GM21381 (cell line): ENCODE results near the gene KRT6A.
"Not testable (repeated sequence)": the region's sequence is repeated elsewhere in the genome, so short reads cannot be mapped to it uniquely, and the experiment has no call there.

Source experiments
- ATAC-seq: cut with Tn5 transposase; IDR thresholded peaks from one replicate; pipeline ENCODE4 v1.9.1; 2021; ENCODE audit warnings: mild to moderate bottlenecking, moderate library complexity; ENCODE audit not compliant: unreplicated experiment

Gene KRT6A

GRCh38 chr12:52506858-52507715 lies 14.0 kb upstream of the KRT6A start:
- ATAC-seq = no peak

- no peak for ATAC-seq
Observed at GRCh38 chr12:52502877-52503276, 9.8 kb upstream of the KRT6A start.

GRCh38 chr12:52501490-52501889 lies 8.4 kb upstream of the KRT6A start:
- no peak for ATAC-seq

- not testable (repeated sequence) for ATAC-seq
Observed at GRCh38 chr12:52500574-52500973, 7.5 kb upstream of the KRT6A start.

- no peak for ATAC-seq
Observed at GRCh38 chr12:52499806-52500560, 6.9 kb upstream of the KRT6A start.

- ATAC-seq = no peak
Observed at GRCh38 chr12:52498946-52499345, 5.9 kb upstream of the KRT6A start.

GRCh38 chr12:52497975-52498374 lies 4.9 kb upstream of the KRT6A start:
- ATAC-seq = no peak

- no peak for ATAC-seq
Observed at GRCh38 chr12:52496590-52497071, 3.6 kb upstream of the KRT6A start.

GRCh38 chr12:52496054-52496453 lies 3.0 kb upstream of the KRT6A start:
- ATAC-seq = no peak

- ATAC-seq = no peak
Observed at GRCh38 chr12:52495389-52495788, 2.3 kb upstream of the KRT6A start.

- ATAC-seq = no peak
Observed at GRCh38 chr12:52494518-52494917, 1.5 kb upstream of the KRT6A start.

GRCh38 chr12:52494100-52494499 lies 1.0 kb upstream of the KRT6A start:
- no peak for ATAC-seq

- not testable (repeated sequence) for ATAC-seq
Observed at GRCh38 chr12:52492405-52492804, 652 bp downstream of the KRT6A start.

- ATAC-seq = not testable (repeated sequence)
Observed at GRCh38 chr12:52491495-52491894, 1.6 kb downstream of the KRT6A start.

GRCh38 chr12:52488736-52489135 lies 4.3 kb downstream of the KRT6A start:
- no peak for ATAC-seq

GRCh38 chr12:52487744-52488443 lies 5.2 kb downstream of the KRT6A start:
- not testable (repeated sequence) for ATAC-seq

GRCh38 chr12:52487211-52487610 lies 5.8 kb downstream of the KRT6A start:
- ATAC-seq = no peak

GRCh38 chr12:52486166-52487105 lies 6.6 kb downstream of the KRT6A start:
- no peak for ATAC-seq

- no peak for ATAC-seq
Observed at GRCh38 chr12:52480073-52480472, 13.0 kb downstream of the KRT6A start.

GRCh38 chr12:52477651-52478050 lies 15.4 kb downstream of the KRT6A start:
- ATAC-seq = no peak
